Stimulated activated CD4-positive, alpha-beta T cell treated with anti-CD3 and anti-CD28 coated beads, TNF-alpha, amount 100 ng/mL, for 4 hours (primary cell): ENCODE measurements around the gene THAP11.

Experiments
- DNase-seq, 3 experiments: peaks; one replicate each; pipeline ENCODE4 v3.0.0-alpha.2; 2020; ENCODE audit warnings: low read depth in 3 of 3

The THAP11 gene

DNA sequence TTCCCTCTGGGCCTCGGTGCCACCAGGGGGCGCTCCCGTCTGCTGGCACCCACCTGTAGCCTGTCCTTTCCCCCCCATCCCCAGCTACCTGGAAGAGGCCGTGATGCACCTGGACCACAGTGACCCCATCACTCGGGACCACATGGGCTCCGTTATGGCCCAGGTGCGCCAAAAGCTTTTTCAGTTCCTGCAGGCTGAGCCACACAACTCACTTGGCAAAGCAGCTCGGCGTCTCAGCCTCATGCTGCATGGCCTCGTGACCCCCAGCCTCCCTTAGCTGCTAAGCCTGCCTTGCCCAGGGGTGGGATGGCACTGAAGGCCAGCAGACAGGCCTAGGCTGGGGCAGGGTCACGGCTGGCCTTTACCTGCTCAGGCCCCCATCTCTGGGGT, 41.7 kb downstream of the THAP11 start:
- DNase-seq: peak; percentile 42 to 61 (median 55)

DNA sequence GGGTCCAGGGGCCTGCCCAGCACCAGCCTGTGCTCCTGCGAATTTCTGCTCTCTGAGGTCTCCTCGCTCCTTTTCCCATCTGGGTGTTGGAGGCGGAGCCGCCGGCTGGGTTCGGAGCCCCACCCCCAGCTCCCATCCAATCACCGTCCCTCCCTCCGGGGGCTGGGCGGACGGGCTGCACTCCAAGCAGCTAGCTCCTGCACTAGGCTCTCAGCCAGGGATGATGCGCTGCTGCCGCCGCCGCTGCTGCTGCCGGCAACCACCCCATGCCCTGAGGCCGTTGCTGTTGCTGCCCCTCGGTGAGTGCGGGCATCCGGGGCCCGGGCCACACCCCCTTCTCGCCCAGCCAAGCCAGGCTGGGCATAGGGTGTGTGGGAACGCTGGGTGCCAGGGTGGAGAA, 42.6 kb downstream of the THAP11 start, which contains the start of gene NRN1L:
NRN1L (plus strand) TSS at position 202 of the 400 bp plus-strand sequence; CDS start at position 221, 19 bp downstream.
- no peak for DNase-seq

DNA sequence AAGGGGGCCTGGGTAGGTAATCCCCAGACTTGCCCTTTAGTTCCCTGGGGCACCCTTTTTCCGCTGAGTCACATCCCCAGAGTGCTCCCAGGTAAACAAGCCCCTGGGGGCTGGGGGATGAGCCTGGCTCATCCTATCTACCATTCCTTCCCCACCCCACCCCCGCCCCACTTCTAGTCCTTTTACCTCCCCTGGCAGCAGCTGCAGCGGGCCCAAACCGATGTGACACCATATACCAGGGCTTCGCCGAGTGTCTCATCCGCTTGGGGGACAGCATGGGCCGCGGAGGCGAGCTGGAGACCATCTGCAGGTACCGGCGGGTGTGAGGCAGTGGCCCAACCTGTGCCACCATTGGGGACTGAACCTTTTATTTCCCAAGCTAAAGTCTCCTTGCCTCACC, 43.4 kb downstream of the THAP11 start:
- DNase-seq: no peak

DNA sequence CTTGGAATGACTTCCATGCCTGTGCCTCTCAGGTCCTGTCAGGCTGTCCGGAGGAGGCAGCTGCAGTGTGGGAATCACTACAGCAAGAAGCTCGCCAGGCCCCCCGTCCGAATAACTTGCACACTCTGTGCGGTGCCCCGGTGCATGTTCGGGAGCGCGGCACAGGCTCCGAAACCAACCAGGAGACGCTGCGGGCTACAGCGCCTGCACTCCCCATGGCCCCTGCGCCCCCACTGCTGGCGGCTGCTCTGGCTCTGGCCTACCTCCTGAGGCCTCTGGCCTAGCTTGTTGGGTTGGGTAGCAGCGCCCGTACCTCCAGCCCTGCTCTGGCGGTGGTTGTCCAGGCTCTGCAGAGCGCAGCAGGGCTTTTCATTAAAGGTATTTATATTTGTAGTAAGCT, 43.9 kb downstream of the THAP11 start:
- DNase-seq: no peak

DNA sequence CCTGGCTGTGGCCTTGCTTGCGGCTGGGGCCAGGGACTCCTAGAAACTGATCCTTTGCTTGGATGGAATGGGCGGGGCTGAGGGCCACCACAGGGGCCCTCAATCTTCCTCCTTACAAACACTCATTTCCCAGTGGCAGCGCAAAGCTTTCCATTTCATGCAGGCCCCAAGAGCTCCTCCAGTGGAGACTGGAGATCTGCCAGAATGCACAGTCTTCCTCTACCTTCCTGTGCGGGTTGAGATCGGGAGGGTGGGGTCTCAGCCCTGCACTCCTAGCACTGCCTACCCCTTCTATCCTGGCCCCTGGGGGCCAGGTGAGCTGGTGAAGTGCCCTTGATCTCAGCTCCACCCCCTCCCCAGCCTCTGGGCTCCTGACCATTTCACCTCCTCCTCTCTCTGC, 44.3 kb downstream of the THAP11 start:
- DNase-seq: no peak

DNA sequence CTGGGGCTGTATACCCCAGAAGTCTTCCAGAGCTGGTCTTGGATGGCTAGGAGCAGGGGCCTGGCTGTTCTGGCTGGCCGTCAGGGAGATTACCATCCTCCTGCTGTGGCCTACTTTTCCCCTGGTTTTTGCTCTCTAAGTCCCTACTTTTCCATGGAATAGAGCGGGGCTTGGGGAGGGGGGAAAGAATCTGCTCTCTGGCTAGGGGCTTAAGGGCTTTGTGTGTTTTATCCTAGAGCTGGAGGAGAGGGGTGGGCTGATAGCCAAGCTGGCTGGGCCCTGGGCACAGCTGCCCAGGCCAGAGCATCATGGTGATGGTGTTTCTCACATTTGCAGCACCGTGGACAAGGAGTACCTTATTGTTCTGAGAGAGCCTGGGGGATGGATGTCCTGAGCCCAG, 46.2 kb downstream of the THAP11 start:
- no peak for DNase-seq

DNA sequence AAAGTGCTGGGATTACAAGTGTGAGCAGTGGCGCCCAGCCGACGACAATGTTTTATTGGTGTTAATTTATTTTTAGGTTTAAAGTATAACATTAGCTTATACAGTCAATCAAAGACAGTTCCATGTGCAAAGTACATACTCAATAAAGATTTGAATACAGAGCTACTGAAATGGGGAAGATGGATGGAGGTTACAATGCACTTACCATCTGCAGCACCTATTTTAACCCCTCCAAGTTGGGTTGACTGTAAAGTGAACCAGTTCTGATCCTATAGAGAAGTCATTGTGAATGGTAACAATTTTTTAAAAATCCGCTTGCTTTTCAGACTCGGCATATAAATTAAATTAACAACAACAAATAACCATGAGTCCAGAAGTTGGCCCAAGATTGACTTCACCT, 50.3 kb downstream of the THAP11 start:
- no peak for DNase-seq

DNA sequence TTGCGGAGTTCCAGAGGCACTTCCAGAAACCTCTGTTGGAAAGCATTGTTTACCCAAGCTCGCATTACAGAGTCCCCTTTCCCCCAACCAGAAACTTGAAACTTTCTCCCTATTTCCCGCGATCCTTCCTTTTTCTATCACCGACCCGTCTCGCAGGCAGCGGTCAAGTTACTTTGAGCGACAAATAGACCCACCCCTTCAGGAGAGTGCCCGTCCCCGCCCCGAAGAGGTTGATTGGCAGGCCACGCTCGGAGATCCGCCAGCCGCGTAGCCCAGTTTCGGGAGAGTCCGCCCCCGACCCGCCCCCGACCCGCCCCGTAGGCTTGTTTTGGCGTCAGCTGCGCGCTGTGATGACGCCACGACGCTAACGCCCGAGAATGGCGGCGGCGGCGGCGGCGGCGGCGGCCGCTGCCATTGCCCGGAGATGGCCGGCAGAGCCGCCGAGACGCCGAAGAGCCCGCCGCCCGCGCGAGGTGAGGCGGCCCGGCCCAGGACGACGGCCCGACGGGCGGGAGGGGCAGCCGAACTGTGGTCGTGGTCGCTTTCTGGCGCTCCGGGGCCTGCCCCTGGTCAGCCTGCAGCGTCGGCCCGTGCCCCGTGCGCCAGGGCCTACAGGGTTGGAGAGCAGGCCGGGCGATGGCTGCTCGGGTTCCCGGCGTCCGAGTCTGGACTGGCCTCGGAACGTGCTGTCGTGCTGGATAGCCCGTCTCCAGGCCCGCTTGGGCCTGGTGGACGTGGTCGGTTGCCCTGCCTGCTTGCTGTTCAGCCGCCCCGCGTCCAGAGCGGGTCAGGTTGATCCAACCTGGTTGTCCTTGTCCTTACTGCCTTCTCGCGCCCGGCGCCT, 51.0 kb downstream of the THAP11 start, which contains the start of gene PSKH1:
PSKH1 (plus strand) TSS at position 356 of the 844 bp plus-strand sequence. CDS start 15,496 bp downstream, outside the sequence.
- DNase-seq: peak; percentile 87 to 90 (median 90)
